K562 (cell line): ENCODE data around the gene CEP170. TPM values are rescaled to one million over a fixed set of nuclear protein-coding genes. Genes with fewer than 3 reads are reported as not detected.

Experiments used
- ETV5 ChIP-seq: sonication (generic); formaldehyde crosslinking; IDR thresholded peaks from 2 replicates; pipeline ENCODE4 v1.4.0; 2020; ENCODE audit warnings: low read depth, mild to moderate bottlenecking, missing genetic modification reagents
- HDAC1 ChIP-seq, 2 experiments: fragments of 450-650 bp; IDR thresholded peaks; 2 replicates each; pipeline ENCODE4 v1.6.1; 2016 to 2017; ENCODE audit warnings: inconsistent platforms in 1 of 2, mild to moderate bottlenecking in 1 of 2, moderate library complexity in 1 of 2
- HLTF ChIP-seq: fragments of 450-650 bp; IDR thresholded peaks from 2 replicates; pipeline ENCODE4 v1.6.1; 2016
- KAT8 ChIP-seq: fragments of 450-650 bp; IDR thresholded peaks from 2 replicates; pipeline ENCODE4 v1.6.1; 2016; ENCODE audit warnings: low read depth, mild to moderate bottlenecking
- LCOR ChIP-seq: sonication (generic); formaldehyde crosslinking; IDR thresholded peaks from 2 replicates; pipeline ENCODE4 v1.8.0; 2022; ENCODE audit warnings: mild to moderate bottlenecking, missing genetic modification reagents
- MTA3 ChIP-seq: fragments of 450-650 bp; formaldehyde crosslinking; IDR thresholded peaks from 2 replicates; pipeline ENCODE4 v1.6.1; 2017; ENCODE audit warnings: mild to moderate bottlenecking, borderline replicate concordance
- MXI1 ChIP-seq: IDR thresholded peaks from 2 replicates; pipeline ENCODE4 v1.6.1; 2011; ENCODE audit warnings: low read depth, mild to moderate bottlenecking, improper control_type of control experiment, low read length
- PHF8 ChIP-seq: fragments of 200-600 bp; sonication (generic); IDR thresholded peaks from 2 replicates; pipeline ENCODE4 v1.6.1; 2012; ENCODE audit warnings: mixed run types, mild to moderate bottlenecking, inconsistent platforms, low read length, moderate library complexity, borderline replicate concordance
- RBBP5 ChIP-seq: fragments of 200-600 bp; sonication (generic); IDR thresholded peaks from 2 replicates; pipeline ENCODE4 v1.6.1; 2012; ENCODE audit warnings: borderline replicate concordance, mild to moderate bottlenecking, low read length, control low read depth, inconsistent platforms; ENCODE audit not compliant: insufficient read depth, poor library complexity, severe bottlenecking
- SRSF3 ChIP-seq: fragments of 200-400 bp; formaldehyde crosslinking; IDR thresholded peaks from 2 replicates; pipeline ENCODE4 v1.6.1; 2016; ENCODE audit warnings: mild to moderate bottlenecking, low read length, moderate library complexity; ENCODE audit not compliant: insufficient read depth
- ZNF23 ChIP-seq: fragments of 250-450 bp; sonication (Bioruptor Pico); IDR thresholded peaks from 2 replicates; pipeline ENCODE4 v1.4.0; 2020; ENCODE audit warnings: mild to moderate bottlenecking
- ZNF311 ChIP-seq: fragments of 250-450 bp; sonication (Bioruptor Pico); IDR thresholded peaks from 2 replicates; pipeline ENCODE4 v1.4.0; 2020; ENCODE audit warnings: mild to moderate bottlenecking, moderate library complexity
- ZNF445 ChIP-seq: fragments of 250-450 bp; sonication (Bioruptor Pico); IDR thresholded peaks from 2 replicates; pipeline ENCODE4 v1.4.0; 2020; ENCODE audit warnings: low read depth, mild to moderate bottlenecking, moderate library complexity
- polyA plus RNA-seq, 8 experiments: library from polyadenylated mRNA; depleted of rRNA in 4 of 8; stranded (reverse) in 5 of 8; unstranded in 3 of 8; fragments of >200 nt; fragmentation: Nextera tagmentation in 2 of 8; fragmentation: Illumina TruSeq in 1 of 8; extraction: Ambion mirVana in 2 of 8; extraction: Trizol in 1 of 8; gene quantifications; 2 replicates each; pipeline versions ENCODE4 v1.2.1 to v1.2.3, GENCODE V29; 2011 to 2014; ENCODE audit warnings: inconsistent platforms in 1 of 8, missing spikeins in 1 of 8
- total RNA-seq, 7 experiments: library from RNA; depleted of rRNA in 6 of 7; stranded (reverse); fragments of >200 nt in 6 of 7; fragmentation: Illumina TruSeq in 2 of 7; extraction: Trizol in 2 of 7; gene quantifications; 2 replicates each; pipeline versions ENCODE4 v1.2.1 to v1.2.3, GENCODE V29; 2011 to 2021; ENCODE audit warnings: low replicate concordance in 1 of 7
- TF ChIP-seq, protein P1 (sequence below), 3 experiments: IDR thresholded peaks in 2 of 3; conservative IDR thresholded peaks in 1 of 3; 2 replicates each; pipeline ENCODE4 v1.5.1; 2011 to 2012; ENCODE audit warnings: low read length in 3 of 3, mild to moderate bottlenecking in 3 of 3, control low read depth in 2 of 3, improper control_type of control experiment in 1 of 3, inconsistent platforms in 1 of 3, low read depth in 1 of 3, mixed read lengths in 1 of 3, moderate library complexity in 1 of 3; ENCODE audit not compliant: insufficient read depth in 2 of 3
- TF ChIP-seq, protein P2 (sequence below): fragments of 250-450 bp; sonication (Bioruptor Pico); IDR thresholded peaks from 2 replicates; pipeline ENCODE4 v1.8.0; 2022; ENCODE audit warnings: inconsistent platforms
- TF ChIP-seq, protein P3 (sequence below): fragments of 250-450 bp; sonication (Bioruptor Pico); IDR thresholded peaks from 2 replicates; pipeline ENCODE4 v1.5.0; 2021; ENCODE audit warnings: mild to moderate bottlenecking, borderline replicate concordance
- TF ChIP-seq, protein P4 (sequence below), 2 experiments: fragments of 450-650 bp in 1 of 2; sonication (generic) in 1 of 2; formaldehyde crosslinking in 1 of 2; IDR thresholded peaks in 1 of 2; conservative IDR thresholded peaks in 1 of 2; 2 replicates each; pipeline versions ENCODE4 v1.6.1 to v1.8.1; 2016 to 2023; ENCODE audit warnings: mild to moderate bottlenecking in 2 of 2, moderate library complexity in 2 of 2, inconsistent platforms in 1 of 2, missing genetic modification reagents in 1 of 2
- TF ChIP-seq, protein P5 (sequence below): IDR thresholded peaks from 2 replicates; pipeline ENCODE4 v1.6.1; 2016; ENCODE audit warnings: missing genetic modification characterization, missing compliant biosample characterization

CEP170 gene
- total and polyA plus RNA-seq, 9 of the 15 experiments (the other 6 are each of a cell fraction or from before 2014, with no cell fraction given), result 22.6 to 110 (median 68.5) TPM

DNA sequence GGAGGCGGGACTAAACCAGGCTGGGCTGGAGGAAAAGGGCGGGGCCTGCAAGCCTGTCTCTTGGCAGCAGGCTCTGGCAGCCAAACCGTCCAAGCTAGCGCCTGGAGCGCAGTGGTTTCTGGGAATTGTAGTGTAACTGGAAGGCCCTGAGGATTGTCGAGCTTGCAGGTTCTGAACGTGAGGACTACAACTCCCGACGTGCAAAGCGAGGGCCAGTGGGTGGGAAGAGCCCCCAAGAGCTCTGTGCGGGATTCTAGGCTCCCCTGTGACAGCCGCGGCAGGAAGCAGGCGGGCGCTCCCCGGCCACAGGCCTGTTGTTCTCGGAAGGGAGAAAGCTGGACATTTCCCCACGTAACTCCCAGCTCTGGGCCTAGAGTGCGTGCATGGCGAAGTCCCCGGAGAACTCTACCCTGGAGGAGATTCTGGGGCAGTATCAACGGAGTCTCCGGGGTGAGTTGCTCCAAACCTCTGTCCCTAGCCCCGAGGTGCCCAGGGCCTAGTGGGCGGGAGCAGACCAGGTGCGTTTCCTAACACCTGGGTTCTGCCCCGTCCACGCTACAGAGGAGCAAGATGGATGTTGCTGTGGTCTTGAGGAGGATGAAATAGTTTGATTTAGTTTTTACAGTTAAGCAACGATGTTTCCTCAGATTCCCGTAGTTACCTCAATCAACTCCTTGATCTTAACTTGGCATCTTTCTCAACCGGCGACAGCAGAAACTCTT is 871 bp upstream of the CEP170 start, which contains the start of gene SDCCAG8 (continued):
- peak; percentile 92 for TF ChIP-seq PHF8
- TF ChIP-seq HDAC1 (IDR thresholded peaks at IDR 0.05), result peak in 1 of 2 experiments; percentile 90; a peak in 3 of 4 replicates
- TF ChIP-seq ZNF23 (CRISPR knock-in tag), result no peak
- peak; percentile 66; the same call in 1 of the 2 replicates for TF ChIP-seq MTA3
- TF ChIP-seq, protein P1, sequence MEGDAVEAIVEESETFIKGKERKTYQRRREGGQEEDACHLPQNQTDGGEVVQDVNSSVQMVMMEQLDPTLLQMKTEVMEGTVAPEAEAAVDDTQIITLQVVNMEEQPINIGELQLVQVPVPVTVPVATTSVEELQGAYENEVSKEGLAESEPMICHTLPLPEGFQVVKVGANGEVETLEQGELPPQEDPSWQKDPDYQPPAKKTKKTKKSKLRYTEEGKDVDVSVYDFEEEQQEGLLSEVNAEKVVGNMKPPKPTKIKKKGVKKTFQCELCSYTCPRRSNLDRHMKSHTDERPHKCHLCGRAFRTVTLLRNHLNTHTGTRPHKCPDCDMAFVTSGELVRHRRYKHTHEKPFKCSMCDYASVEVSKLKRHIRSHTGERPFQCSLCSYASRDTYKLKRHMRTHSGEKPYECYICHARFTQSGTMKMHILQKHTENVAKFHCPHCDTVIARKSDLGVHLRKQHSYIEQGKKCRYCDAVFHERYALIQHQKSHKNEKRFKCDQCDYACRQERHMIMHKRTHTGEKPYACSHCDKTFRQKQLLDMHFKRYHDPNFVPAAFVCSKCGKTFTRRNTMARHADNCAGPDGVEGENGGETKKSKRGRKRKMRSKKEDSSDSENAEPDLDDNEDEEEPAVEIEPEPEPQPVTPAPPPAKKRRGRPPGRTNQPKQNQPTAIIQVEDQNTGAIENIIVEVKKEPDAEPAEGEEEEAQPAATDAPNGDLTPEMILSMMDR (IDR thresholded peaks at IDR 0.05 in 2 of 3, conservative IDR thresholded peaks at IDR 0.05 in 1 of 3; ENCODE audit: insufficient read depth in 2 of 3, low read depth in 1 of 3, low read length in 3 of 3), result no peak
- TF ChIP-seq, protein P2, sequence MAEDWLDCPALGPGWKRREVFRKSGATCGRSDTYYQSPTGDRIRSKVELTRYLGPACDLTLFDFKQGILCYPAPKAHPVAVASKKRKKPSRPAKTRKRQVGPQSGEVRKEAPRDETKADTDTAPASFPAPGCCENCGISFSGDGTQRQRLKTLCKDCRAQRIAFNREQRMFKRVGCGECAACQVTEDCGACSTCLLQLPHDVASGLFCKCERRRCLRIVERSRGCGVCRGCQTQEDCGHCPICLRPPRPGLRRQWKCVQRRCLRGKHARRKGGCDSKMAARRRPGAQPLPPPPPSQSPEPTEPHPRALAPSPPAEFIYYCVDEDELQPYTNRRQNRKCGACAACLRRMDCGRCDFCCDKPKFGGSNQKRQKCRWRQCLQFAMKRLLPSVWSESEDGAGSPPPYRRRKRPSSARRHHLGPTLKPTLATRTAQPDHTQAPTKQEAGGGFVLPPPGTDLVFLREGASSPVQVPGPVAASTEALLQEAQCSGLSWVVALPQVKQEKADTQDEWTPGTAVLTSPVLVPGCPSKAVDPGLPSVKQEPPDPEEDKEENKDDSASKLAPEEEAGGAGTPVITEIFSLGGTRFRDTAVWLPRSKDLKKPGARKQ (CRISPR knock-in tag), result no peak
- TF ChIP-seq SRSF3, result no peak
- no peak for TF ChIP-seq KAT8
- TF ChIP-seq ZNF311 (CRISPR knock-in tag), result 0 out of 2 replicates have a peak, but pooled peaks have one; percentile 39
- TF ChIP-seq MXI1, result peak; percentile 35
- TF ChIP-seq, protein P3, sequence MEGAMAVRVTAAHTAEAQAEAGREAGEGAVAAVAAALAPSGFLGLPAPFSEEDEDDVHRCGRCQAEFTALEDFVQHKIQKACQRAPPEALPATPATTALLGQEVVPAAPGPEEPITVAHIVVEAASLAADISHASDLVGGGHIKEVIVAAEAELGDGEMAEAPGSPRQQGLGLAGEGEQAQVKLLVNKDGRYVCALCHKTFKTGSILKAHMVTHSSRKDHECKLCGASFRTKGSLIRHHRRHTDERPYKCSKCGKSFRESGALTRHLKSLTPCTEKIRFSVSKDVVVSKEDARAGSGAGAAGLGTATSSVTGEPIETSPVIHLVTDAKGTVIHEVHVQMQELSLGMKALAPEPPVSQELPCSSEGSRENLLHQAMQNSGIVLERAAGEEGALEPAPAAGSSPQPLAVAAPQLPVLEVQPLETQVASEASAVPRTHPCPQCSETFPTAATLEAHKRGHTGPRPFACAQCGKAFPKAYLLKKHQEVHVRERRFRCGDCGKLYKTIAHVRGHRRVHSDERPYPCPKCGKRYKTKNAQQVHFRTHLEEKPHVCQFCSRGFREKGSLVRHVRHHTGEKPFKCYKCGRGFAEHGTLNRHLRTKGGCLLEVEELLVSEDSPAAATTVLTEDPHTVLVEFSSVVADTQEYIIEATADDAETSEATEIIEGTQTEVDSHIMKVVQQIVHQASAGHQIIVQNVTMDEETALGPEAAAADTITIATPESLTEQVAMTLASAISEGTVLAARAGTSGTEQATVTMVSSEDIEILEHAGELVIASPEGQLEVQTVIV (CRISPR knock-in tag), result no peak
- TF ChIP-seq, protein P4, sequence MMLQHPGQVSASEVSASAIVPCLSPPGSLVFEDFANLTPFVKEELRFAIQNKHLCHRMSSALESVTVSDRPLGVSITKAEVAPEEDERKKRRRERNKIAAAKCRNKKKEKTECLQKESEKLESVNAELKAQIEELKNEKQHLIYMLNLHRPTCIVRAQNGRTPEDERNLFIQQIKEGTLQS (IDR thresholded peaks at IDR 0.05), result no peak
- TF ChIP-seq, protein P4 (CRISPR knock-in tag; conservative IDR thresholded peaks at IDR 0.05), result no peak
- TF ChIP-seq, protein P5, sequence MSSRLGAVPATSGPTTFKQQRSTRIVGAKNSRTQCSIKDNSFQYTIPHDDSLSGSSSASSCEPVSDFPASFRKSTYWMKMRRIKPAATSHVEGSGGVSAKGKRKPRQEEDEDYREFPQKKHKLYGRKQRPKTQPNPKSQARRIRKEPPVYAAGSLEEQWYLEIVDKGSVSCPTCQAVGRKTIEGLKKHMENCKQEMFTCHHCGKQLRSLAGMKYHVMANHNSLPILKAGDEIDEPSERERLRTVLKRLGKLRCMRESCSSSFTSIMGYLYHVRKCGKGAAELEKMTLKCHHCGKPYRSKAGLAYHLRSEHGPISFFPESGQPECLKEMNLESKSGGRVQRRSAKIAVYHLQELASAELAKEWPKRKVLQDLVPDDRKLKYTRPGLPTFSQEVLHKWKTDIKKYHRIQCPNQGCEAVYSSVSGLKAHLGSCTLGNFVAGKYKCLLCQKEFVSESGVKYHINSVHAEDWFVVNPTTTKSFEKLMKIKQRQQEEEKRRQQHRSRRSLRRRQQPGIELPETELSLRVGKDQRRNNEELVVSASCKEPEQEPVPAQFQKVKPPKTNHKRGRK (tag), result no peak
- TF ChIP-seq RBBP5, result peak; percentile 87
- TF ChIP-seq LCOR, result 0 out of 2 replicates have a peak, but pooled peaks have one; percentile 23
- peak; percentile 85 for TF ChIP-seq ETV5 (CRISPR knock-in tag)
- no peak for TF ChIP-seq ZNF445 (CRISPR knock-in tag)
- 0 out of 2 replicates have a peak, but pooled peaks have one; percentile 23 for TF ChIP-seq HLTF
